ENCODE data around the gene CACNA1C. TPM values are rescaled to one million over a fixed set of nuclear protein-coding genes. Genes with fewer than 3 reads are reported as not detected.

CACNA1C gene
- total RNA-seq, 1 donor from 2014 or later, result 102 TPM

DNA sequence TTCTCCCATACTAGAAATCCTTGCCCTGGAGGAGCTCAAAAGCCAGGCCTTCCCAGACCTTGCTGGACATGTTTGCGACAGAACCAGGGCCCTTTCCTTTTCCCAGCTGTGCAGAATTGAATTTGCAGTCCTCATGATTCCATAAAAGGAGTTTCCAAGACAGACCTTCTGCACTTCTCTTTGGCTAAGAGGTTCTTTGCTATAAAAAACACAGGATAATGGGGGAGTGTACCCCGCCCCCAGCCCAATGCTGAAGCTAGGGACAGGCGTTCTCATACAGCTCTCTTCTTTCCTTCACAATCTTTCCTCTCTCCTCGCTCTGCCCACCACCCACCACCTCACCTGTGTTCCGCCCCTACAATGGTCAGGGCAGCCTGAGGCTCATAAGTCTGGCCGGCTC, 569.7 kb downstream of the CACNA1C start:
- Histone ChIP-seq H3K4me1 (no peaks in the 10 kb centered on the region), H3K4me3 (no peak overlapping the region), H3K27me3 (no peaks in the 10 kb centered on the region), H3K27ac (no peak overlapping the region), H3K36me3 (peaks cover 33 to 64% of the 10 kb centered on the region in 2 donors), H3K9me3 (no peaks in the 10 kb centered on the region)
- TF ChIP-seq, protein P1, sequence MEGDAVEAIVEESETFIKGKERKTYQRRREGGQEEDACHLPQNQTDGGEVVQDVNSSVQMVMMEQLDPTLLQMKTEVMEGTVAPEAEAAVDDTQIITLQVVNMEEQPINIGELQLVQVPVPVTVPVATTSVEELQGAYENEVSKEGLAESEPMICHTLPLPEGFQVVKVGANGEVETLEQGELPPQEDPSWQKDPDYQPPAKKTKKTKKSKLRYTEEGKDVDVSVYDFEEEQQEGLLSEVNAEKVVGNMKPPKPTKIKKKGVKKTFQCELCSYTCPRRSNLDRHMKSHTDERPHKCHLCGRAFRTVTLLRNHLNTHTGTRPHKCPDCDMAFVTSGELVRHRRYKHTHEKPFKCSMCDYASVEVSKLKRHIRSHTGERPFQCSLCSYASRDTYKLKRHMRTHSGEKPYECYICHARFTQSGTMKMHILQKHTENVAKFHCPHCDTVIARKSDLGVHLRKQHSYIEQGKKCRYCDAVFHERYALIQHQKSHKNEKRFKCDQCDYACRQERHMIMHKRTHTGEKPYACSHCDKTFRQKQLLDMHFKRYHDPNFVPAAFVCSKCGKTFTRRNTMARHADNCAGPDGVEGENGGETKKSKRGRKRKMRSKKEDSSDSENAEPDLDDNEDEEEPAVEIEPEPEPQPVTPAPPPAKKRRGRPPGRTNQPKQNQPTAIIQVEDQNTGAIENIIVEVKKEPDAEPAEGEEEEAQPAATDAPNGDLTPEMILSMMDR (IDR thresholded peaks at IDR 0.05), result no peak
- DNase-seq (ENCODE audit: low spot score in 2 of 2), result no peak
- intact Hi-C loops (cut with DNase I), result no loop called here

DNA sequence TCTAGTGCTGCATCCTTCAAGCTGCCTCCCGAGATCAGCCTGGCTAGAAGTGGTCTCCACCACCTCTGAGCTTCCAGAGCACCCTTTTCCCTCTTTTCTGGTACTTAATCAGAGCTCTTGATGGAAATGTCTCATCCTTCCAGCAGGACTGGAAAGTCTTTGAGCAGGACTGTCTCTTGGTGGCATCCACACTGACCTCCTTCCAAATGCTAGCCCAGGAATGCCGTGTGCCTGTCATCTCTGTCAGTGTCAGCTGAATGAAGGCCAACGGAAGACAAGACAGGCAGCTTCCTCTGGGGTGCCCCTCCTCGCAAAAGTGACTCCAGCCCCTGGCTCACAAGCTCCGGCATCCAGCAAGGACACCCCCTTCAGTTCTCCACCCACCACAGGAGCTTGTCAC, 570.7 kb downstream of the CACNA1C start:
- TF ChIP-seq, protein P1 (IDR thresholded peaks at IDR 0.05), result no peak
- H3K36me3 ChIP-seq, result peaks cover 29 to 58% of the 10 kb centered on the region in 2 donors
- no peak overlapping the region for H3K4me3 ChIP-seq
- no peak overlapping the region for H3K27ac ChIP-seq
- no peaks in the 10 kb centered on the region for H3K4me1 ChIP-seq
- H3K9me3 ChIP-seq, result no peaks in the 10 kb centered on the region
- no peaks in the 10 kb centered on the region for H3K27me3 ChIP-seq
- DNase-seq (ENCODE audit: low spot score in 2 of 2), result no peak
- intact Hi-C loops (cut with DNase I), result no loop called here

DNA sequence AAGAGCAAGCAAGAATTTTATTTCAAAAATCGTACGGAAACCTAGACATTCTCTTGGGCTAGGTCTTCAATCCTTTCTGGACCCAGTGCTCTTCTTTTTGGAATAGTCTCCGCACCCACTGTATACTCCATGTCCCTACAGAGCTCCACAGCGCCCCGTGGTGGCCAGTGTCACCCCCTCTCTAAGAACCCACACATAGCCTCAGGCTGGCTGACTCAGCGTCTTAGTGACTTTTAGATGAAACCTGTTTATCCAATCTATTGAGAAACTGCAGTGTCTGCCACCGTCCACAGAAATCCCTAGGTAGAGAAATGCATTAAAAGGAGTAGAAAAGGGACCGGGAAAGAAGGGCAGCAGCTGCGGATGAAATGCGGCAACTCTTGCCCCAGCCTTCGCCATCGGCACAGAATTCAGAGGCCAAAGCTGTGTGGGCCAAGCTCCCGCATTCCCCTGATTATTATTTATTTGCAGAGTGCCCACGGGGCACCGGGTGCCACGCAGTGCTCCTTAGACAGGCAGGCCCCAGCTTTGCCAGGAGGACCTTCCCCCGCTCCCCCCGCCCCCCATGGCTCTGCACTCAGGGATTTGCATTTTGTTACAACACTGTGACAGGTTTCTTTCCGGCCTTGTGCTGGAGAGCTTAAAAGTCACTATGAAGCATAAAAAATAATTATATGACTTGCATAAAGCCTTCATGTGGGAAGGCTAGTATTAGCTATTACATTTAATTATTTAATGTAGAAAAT, 571.9 kb downstream of the CACNA1C start:
- Histone ChIP-seq H3K36me3 (peaks cover 33 to 50% of the 10 kb centered on the region in 2 donors), H3K27ac (no peak overlapping the region), H3K9me3 (no peaks in the 10 kb centered on the region), H3K4me3 (no peak overlapping the region), H3K27me3 (no peaks in the 10 kb centered on the region), H3K4me1 (no peaks in the 10 kb centered on the region)
- intact Hi-C loops (cut with DNase I), result no loop called here
- no peak for DNase-seq (ENCODE audit: low spot score in 2 of 2)
- TF ChIP-seq, protein P1 (IDR thresholded peaks at IDR 0.05), result peak in 1 of 3 experiments; percentile 24

DNA sequence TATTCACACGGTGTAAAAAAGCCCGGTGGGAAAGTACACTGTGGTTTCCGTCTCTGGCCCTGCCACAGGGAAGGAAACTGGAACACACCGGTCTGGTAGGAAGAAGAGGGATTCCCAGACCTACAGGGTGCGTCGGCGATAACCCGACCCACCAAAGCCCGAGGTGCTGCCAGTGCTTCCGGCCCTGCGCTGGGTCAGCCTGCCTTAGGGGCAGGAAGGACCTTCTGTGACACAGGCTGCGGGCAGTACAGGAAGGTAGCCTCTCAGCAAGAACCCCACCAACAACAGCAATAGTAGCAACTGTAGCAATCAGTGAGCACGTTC, 572.5 kb downstream of the CACNA1C start:
- TF ChIP-seq, protein P1 (IDR thresholded peaks at IDR 0.05), result no peak
- H3K27me3 ChIP-seq, result no peaks in the 10 kb centered on the region
- no peaks in the 10 kb centered on the region for H3K9me3 ChIP-seq
- H3K4me1 ChIP-seq, result no peaks in the 10 kb centered on the region
- DNase-seq (ENCODE audit: low spot score in 2 of 2), result no peak
- peaks cover 34 to 45% of the 10 kb centered on the region in 2 donors for H3K36me3 ChIP-seq
- intact Hi-C loops (cut with DNase I), result no loop called here
- H3K27ac ChIP-seq, result no peak overlapping the region
- no peak overlapping the region for H3K4me3 ChIP-seq

DNA sequence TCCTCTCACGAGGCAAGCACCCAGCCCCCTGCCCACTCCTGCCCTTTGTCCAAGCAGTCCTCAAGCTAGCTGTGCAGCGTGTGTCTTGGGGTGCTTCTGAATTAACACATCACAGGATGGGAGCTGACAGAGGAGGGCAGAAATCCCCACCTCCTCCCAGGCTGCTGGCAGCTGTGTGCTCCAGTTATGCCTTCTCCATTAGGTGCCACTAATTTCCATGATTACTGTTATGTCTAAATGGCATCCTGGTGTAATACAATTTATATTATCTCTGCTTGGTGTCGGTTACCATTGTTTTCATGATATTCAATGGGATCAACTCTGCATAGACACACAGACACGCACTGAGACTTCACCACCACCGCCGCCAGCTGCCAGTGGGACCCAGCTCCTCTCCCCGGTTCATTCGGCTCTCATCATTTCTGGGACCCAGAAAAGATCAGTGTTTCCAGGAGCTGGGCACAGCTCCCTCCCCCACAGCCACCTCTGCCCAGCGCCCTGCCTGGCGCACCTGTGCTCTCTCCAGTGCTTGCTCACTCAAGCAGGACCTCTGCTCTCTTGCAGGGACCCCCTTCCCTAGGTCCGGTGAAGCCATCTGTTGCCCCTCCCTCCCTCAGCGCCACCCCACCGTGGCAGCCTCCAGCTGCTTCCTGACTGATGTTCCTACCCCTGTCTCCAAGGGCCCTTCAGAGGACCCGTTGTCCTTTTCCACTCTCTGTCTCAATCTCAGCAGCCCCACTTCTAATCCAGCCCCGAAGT, 574.5 kb downstream of the CACNA1C start:
- intact Hi-C loops (cut with DNase I), result no loop called here
- Histone ChIP-seq H3K9me3 (no peaks in the 10 kb centered on the region), H3K4me3 (no peak overlapping the region), H3K4me1 (no peaks in the 10 kb centered on the region), H3K27me3 (no peaks in the 10 kb centered on the region), H3K36me3 (peaks cover 22 to 26% of the 10 kb centered on the region in 2 donors), H3K27ac (no peak overlapping the region)
- DNase-seq (ENCODE audit: low spot score in 2 of 2), result no peak
- TF ChIP-seq, protein P1 (IDR thresholded peaks at IDR 0.05), result no peak
